HG03460 (cell line): ENCODE measurements around the gene HIGD1A.

Experiments used
- ATAC-seq: cut with Tn5 transposase; IDR thresholded peaks from one replicate; pipeline ENCODE4 v1.9.1; 2021; ENCODE audit not compliant: unreplicated experiment

HIGD1A gene

DNA sequence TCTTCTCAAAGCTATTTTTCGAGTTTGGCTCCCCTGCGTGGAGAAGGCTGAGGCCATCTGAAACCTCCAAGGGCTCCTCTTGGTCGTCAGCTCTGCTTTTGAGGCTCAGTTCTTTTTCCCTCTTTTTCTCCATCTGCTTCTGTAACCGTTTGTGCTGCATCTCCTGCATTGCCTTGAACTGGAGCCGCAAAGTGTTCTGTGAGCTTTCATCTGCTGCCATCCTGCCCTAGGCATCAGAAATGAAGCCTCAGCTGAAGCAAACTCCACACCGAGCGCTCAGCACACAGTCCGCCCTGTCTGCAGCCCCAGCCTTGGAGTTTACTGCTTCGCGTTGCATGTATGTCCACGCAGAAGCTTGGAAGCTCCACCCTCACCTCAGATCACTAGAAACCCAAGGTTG lies 46.2 kb downstream of the HIGD1A start:
- ATAC-seq = no peak

DNA sequence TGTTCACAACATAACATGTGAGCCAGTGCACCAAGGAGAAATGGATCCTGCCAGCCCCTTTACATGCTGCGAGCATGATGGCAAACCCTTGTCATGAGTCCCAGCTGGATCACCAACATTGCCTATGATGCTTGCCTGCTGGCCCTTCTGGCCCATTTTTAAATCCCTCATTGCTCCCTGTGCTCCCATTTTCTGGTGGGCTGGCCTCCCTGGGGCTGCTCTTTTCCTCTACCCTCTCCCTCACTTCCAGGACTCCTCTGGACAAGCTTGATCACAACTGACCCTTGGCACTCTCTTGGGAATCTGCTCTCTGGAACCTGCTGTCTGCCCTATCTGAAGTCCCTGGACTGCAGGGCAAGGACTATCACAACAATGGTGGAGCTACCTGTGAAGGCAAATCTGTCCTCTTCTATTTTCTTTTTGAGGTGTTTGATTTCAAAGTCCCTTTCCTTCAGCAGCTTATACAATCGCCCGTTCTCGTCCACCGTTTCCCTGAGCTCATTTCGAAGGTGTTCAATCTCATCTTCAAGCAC lies 47.5 kb downstream of the HIGD1A start:
- ATAC-seq = no peak

DNA sequence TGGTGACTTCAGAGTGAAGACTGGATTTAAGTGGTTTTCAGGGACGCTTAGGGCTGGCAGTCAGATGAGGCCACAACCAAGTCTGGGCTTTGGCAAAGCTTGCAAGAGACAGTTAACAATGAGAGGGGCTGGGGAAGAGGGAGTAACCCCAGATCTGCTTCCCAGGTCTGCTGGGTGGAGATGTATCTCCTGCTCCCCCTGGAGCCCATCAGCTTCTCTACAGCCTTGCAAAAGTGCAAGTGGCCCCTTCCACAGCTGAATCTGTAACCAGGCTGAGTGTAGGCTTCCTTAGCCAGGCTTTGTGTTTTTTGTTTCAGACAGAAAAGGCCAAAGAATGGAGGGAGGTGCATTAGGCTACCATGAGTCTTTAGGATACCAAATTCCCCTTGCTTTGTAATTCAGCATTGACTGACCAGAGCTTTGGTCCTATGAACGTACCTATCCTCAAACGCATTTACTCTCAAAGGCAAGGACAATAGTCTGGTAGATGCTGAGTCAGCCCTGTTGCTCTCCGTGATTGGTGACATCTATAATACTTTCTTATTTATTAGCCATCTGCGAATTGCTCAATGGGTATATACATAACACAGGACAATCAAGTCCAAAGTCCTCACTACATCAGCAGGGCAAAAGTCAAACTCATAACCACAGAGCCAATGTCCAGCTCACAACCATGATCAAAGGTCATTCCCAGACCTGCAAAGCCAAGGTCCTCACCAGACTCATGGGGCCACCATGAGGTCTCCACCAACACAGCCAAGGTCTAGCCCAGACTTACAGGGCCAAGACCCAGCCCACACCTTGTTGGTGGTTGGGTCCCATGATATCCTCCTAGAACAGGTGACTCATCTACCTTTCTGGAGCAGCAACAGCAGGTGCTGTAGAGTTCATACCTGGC lies 48.4 kb downstream of the HIGD1A start:
- ATAC-seq = no peak

DNA sequence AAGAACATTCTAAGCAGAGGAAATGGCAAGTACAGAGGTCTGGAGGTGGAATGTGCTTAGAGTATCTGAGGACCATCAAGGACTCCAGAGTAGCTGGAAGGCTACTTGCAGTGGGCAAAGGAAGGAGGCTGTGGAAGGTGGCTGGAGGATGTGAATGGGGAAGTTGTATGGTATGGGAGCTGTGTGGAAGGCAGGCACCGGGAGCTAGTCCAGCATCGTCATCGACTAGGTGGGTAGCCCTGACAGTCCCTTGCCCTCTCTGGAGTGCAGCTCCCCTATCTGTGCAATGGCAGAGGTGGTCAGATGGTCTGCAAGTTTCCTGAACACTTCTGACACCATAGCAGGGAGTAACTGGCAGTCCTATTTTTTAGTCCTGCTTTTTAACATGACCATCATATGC lies 50.5 kb downstream of the HIGD1A start:
- ATAC-seq = no peak

DNA sequence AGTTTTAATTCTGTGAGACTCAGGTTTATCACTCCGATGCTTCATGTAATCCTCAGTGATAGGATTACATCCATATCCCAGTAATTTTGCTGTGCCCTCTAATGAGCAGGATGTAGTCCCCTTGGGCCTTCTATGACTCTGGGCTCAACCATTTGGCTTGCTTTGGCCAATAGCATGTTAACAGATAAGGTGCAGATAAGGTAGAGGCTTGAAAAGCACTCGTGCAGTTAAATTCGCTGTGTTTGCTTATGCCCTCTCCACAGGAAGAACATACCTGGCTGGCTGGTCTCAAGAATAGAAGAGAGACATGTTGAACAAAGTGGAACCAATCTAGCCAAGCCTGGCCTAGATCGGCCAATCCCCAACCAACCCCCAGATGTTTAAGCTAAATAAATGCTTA lies 51.3 kb downstream of the HIGD1A start:
- no peak for ATAC-seq

DNA sequence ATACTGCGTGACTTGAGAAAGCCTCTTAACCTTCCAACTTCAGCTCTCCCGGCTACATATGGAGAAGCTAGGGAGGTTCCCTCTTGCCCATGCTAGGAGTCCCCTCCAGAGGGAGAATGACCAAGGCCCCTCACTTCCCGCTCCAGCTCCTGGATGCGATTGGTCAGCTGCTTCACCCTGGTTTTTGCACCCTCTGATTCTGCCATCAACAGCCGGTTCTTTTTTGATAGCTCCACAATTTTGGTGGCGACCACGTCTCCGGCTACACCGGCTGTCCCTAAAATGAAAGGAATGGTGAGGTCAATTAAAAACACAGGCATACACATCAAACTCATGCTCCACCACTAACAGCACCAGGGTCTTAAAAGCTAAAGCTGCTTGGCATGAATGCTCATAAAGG lies 51.8 kb downstream of the HIGD1A start:
- no peak for ATAC-seq

DNA sequence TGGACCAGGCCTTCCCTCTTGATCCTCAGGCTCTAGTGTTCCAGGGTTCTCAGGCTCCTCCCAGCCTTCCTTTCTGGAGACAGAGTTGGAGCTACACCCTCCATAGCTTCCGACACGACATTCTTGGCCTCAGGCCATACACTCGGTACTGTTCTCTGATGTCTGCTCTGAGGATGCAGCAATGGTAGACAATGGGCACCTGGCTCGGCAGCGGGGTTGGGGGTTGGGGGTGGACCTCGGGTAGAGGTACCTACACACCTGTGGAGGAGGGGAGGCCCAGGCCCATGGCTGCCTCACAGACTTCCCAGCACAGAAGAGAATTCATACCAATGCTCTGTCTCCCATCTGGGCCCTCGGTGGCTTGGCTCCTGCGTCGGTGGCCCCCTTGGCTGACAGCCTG lies 52.7 kb downstream of the HIGD1A start:
- ATAC-seq = no peak

DNA sequence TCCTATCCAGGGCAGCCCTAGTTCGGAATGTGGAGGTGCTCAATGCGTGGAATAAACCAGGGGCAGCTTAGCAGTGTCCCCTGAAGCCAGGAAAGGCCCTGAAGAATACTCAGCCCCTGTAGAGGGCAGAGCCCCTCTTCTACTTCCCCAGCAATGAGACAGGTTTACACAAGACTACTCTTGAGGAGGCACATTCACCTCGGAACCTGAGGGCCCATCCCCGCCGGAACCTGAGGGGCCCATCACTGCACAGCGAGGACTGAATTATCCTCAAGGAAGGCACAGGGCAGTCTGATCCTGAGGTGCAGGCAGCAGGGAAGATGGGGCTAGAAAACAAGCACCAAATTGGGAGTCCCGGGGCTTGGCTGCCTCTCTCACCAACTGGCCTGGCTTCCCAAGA lies 53.5 kb downstream of the HIGD1A start:
- no peak for ATAC-seq

DNA sequence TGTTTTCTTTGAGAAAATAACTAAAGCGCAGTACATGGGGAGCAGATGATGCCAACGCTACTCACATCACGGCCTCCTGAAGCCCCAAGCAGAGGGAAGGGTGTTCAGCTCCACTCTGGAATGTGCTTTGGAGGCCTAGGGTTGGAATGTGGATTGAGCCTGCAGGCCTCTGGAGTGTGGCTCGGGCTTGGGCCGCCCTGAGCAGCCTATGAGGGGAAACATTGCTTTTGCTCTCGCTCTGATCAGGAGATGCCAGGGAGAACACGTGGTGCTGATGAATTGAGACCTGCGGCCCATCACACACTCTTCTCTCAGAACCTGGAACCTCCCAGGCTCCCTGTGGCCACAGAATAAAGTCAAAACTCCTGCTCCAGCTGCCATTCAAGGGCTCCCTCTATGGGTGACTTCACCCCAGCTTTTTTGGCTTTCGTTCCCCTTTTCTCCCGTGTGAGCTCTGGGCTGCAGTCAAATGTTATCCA lies 54.5 kb downstream of the HIGD1A start:
- no peak for ATAC-seq

DNA sequence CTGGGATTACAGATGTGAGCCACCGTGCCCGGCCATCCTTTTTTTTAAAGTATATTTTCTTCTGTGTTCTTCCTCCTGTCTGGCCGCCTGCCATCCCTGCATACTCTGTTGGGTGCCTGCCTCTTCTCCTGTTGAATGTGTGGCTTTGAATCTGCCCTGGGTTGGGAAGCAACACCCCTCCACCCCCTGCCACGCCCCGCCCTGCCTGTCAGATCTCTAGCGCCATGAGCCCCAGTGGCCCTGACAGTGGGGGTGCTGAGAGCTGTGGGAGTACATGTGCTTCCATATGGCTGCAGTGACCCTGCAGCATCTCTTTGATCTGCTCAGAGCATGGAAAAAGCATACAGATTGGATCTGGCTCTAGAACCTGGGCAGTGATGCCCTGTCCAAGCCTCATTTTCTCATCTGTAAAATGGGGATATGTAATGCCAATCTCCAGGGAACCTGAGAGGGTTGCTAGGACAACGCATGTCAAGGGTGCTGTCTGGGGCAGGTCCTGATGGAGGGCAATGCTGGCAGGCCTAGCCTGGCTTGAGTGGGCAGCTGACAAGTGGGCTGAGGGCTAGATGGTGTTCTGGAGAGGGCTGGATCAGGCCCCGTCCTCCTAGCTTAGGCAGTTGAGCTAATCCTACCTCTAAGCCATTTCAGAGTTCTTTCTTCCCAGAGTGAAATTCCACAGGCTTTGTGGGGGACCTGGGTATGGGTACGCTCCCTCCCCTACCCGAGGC lies 55.1 kb downstream of the HIGD1A start:
- ATAC-seq = no peak

DNA sequence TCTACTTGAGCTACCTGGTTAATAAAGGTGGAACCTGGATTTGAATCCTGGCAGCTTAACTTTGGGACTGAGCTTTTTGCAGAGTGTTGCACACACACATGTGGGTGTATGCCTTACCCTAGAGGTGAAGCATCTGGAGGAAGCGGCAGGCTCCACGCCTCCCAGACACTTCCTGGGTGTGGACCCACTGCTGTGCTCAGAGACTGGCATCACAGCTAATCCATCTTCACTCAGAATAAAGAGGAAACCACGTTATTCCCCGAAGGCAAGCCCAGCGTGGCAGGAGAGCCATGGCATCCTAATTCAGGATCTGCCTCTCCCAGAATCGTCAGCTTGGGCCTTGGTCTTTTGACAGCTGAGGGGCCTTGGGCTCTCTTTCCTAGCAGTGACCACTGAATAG lies 56.7 kb downstream of the HIGD1A start:
- no peak for ATAC-seq

DNA sequence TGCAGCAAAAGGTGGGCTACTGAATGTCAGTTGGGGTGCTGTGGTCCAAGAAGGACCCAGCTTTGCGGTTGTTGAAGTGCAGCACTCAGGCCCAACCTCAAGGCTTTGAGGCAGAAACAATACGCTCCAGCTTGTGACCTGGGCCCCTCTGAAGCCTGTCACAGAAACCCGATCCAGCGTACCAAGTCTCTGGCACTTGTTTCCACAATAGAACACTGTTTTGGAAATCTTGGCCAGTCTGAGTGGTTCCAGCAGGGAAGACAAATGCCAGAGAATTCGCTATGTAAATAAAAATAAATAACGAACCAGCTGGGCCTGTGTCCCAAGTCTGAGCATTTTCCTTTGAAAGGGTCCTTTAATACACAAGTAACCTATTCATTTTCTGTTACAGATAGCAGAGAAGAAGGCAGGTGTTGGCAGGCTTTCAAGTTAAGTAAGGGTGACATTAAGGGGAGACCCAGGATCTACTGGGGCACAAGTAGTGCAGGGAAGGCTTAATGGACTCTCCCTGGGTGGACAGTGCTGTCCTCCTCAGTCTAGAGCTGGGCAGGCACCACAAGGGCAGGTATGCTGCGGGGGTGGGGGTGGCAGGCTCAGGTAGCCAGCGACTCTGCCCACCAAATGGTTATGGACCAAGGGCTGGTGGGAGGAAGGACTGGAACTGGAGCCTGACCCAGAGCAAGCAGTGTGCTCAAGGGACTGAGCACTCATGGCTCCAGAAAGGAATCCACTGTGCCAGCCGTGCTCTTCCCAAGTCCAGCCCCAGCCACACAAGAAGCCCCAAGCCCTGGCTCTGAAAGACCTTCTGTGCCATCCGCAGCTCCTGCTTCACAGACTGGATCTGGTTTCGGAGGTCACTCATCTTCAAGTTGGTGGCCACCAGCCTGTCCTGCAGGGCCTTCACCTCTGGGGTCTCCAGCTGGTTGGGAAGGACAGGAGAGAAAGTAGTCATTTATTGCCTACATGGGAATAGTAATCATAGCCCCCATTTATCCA lies 57.5 kb downstream of the HIGD1A start:
- ATAC-seq = no peak

DNA sequence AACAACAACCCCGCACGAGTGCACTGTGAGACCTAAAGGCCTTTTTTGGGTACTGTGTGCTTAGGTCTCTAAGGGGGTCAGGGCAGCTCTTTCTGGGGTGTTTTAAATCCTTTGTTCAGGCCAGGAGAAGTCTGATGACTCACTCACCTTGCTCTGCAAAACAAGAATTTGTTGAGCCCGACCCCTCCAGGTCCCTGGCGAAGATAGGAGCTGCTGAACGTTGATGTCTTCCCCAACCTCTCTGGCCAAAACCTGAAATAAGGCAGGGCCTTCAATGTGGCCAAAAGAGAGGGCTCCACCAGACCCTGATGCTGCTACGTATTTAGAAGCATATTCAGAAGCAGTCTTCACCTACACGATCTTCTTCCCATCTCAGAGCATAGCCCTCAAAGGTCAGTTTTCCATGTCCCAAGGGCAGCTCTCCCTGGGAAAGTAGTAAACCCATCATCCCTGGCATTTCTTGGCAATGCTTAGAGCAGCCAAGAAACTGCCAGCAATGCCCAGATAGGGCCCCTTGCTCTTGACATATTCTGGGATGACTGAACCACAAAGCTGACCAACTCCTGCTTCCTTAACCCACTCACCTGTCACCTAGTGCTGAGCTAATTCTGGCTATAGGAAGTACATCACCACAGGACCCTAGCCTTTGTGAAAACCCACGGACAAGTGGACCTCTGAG lies 58.4 kb downstream of the HIGD1A start:
- no peak for ATAC-seq

DNA sequence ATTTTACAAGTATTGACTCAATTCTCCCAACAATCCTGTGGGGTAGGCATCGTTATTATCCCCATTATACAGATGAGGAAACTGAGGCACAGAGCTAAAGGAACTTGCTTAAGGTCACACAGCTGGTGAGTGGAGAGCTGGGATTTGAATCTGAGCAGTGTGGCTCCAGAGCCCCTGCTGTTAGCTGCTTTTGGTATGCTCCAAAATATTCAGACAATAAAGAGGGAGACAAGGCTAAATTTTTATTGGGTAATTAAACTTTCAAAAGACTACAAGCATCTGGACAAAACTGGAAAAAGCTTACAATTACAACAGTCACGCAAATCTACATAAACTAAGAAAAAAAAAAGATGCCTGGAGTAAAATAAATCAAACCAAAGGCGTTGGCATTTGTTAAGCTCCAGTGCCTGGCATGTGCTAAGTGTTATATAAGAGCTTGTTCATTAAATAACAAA lies 59.0 kb downstream of the HIGD1A start:
- no peak for ATAC-seq

DNA sequence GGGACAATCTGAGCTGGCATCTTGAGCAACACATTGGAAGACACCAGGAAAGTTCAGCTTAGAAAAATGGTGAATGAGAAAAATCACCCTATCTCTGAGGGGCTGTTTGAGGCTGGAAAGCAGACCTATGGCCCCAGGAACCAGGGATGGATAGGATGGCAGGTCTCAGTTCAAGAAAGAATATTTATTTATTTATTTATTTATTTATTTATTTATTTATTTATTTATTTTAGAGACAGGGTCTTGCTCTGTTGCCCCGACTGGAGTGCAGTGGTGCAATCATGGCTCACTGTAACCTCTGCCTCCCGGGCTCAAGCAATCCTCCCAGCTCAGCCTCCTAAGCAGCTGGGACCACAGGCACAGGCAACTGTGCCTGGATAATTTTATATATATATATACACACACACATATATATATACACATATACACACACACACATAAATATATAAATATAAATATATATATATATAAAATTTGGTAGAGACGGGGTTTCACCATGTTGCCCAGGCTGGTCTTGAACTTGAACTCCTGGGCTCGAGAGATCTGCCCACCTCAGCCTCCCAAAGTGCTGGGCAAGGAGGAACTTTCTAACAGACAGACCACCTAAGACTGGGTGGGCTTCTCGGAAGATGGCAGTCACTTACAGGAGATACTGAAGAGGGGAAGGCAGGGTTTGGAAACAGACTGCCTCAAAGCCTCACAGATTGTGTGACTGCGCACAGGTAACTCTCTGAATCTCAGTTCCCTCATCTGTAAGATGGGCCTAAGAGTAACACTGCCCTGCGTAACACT lies 60.9 kb downstream of the HIGD1A start:
- no peak for ATAC-seq

DNA sequence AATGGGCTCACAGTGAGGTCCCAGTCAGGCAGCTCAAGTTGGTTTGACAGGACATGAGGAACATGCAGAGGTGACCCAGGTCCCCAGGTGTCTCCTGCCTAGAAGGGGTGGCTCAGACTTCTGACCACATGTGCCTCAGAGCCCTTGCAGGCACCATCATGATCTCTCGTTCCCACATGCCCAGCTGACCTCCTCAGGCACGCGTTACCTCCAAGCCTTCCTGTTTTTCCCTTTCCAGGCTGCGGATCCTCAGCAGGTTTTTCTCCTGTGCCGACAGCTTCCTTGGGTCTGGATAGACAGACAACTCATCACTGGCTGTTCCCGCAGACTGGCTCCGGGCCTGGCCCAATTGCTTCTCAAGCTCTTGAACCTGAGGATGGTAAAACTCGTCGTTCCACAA lies 61.6 kb downstream of the HIGD1A start:
- no peak for ATAC-seq

DNA sequence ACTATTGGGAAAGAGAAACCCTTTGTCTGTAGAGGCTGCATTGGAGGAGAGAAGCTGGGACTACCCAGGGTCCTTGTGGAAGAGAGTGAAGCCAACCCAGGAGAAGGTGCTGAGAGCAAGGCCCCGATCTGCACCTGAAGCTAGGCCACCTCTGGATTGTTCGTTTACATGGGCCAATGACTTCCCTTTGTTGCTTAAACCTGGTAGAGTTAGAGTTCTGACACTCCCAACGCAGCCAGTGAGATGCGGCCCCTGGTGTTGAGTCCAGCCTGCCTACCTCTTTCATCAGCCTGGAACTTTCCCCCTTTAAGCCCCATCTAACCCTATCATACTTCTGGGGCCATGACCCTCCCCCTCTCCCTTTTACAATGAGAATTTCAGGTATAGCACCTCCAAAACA lies 62.0 kb downstream of the HIGD1A start:
- no peak for ATAC-seq

DNA sequence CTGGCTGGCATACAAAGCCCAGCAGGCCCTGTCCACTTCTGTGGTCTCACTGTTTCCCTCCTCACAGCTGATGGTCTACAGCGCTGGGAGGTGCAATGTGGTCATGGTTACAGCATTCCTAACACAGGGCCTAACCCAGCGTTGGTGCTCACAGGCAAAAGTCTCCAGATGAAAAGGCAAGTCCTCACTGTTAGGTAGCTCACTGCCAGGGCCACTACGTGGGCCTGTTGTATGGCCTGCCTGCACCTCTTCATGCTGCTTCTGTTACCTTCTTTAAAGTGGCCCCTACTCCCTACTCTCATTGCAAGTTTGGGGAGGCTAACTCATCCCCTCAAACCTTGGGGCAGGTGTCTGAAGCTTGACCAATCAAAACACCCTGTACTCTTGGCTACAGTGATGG lies 62.5 kb downstream of the HIGD1A start:
- ATAC-seq = no peak

DNA sequence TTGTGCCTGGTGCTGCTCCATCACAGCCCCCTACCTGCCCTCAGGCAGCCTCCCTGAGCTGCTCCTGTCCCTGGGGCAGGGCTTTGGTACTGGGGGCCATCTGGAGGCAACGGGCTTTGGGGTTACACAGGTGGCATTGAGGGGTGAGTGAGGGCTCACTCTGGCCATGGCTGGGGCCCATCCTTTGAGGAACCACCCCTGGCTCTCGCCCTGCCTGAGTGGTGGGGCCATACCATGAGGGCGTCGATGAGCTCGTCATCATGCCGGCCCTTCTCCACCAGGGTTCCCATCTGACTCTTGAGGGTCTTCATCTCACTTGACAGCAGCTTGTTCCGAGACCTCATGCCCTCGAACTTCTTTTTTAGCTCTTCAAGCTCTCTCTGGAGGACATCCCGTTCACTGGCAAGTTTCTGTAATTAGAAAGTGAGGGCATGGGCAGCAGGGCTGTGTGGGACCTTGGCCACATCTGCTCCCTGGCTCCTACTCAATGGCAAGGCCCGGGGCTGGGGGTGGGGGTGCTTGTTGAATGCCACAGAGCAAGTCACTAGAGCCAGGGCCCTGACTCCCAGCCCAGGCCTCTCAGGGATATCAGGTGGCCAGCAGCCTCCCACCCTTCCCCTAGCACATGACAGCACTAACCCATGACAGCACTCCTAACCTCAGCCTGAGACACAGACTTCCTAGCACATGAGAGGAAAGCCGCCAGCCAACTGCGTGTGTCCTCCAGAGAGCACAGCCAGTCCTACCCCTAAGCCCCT lies 64.7 kb downstream of the HIGD1A start:
- ATAC-seq = no peak
